ENCODE measurements around the gene TNFRSF6B. TPM values are rescaled to one million over a fixed set of nuclear protein-coding genes. Genes with fewer than 3 reads are reported as not detected.

TNFRSF6B gene
- total RNA-seq, 4 donors from 2014 or later: 10.5 to 91.9 (median 12.3) TPM

- no peak for TF ChIP-seq CTCF (IDR thresholded peaks at IDR 0.05)
- DNase-seq (ENCODE audit: low spot score): no peak
- no peak for ATAC-seq (ENCODE audit: low FRiP score)
Measured at GRCh38 chr20:63680427-63680826, 16.0 kb upstream of the TNFRSF6B start.

GRCh38 chr20:63680857-63681608 is 15.4 kb upstream of the TNFRSF6B start:
- ATAC-seq (ENCODE audit: low FRiP score) (no peak), DNase-seq (ENCODE audit: low spot score) (no peak)
- TF ChIP-seq CTCF (IDR thresholded peaks at IDR 0.05): no peak

- ATAC-seq (ENCODE audit: low FRiP score) (no peak), DNase-seq (ENCODE audit: low spot score) (no peak)
- TF ChIP-seq CTCF (IDR thresholded peaks at IDR 0.05): no peak
Measured at GRCh38 chr20:63681609-63682142, 14.8 kb upstream of the TNFRSF6B start.

- peak; percentile 92 for ATAC-seq (ENCODE audit: low FRiP score)
- no peak for TF ChIP-seq CTCF (IDR thresholded peaks at IDR 0.05)
- peak; percentile 52 for DNase-seq (ENCODE audit: low spot score)
Measured at GRCh38 chr20:63682384-63683139, 13.9 kb upstream of the TNFRSF6B start.

GRCh38 chr20:63685269-63686026 is 11.0 kb upstream of the TNFRSF6B start:
- TF ChIP-seq CTCF (IDR thresholded peaks at IDR 0.05): no peak
- no peak for DNase-seq (ENCODE audit: low spot score)
- ATAC-seq (ENCODE audit: low FRiP score): no peak

- ATAC-seq (ENCODE audit: low FRiP score): no peak
- TF ChIP-seq CTCF (IDR thresholded peaks at IDR 0.05): no peak
- DNase-seq (ENCODE audit: low spot score): no peak
Measured at GRCh38 chr20:63686094-63686491, 10.4 kb upstream of the TNFRSF6B start.

All from omental fat pad (tissue), 4 donors.